Endothelial cell of umbilical vein (primary cell): ENCODE measurements around the gene RIMS4.

Experiments
- CTCF ChIP-seq, 2 donors: IDR thresholded peaks; 1 replicate in 1 of 2; 2 replicates in 1 of 2; pipeline ENCODE4 v1.5.1; 2011; ENCODE audit warnings: low read length in 2 of 2, mild to moderate bottlenecking in 2 of 2, moderate library complexity in 2 of 2, control low read depth in 1 of 2, inconsistent platforms in 1 of 2, low read depth in 1 of 2; ENCODE audit not compliant: insufficient read depth in 1 of 2; ENCODE audit errors: extremely low read depth in 1 of 2
- EZH2 ChIP-seq: IDR thresholded peaks from 2 replicates; pipeline ENCODE4 v1.6.1; 2012; ENCODE audit warnings: borderline replicate concordance, low read depth, mild to moderate bottlenecking, moderate library complexity, low read length, inconsistent platforms; ENCODE audit not compliant: severe bottlenecking
- FOS ChIP-seq: IDR thresholded peaks from 2 replicates; pipeline ENCODE4 v1.6.1; 2011; ENCODE audit warnings: mild to moderate bottlenecking, low read length, moderate library complexity, borderline replicate concordance; ENCODE audit not compliant: insufficient read depth
- JUN ChIP-seq: IDR thresholded peaks from 2 replicates; pipeline ENCODE4 v1.6.1; 2011; ENCODE audit warnings: borderline replicate concordance, low read depth; ENCODE audit not compliant: insufficient read length, insufficient read depth
- MAX ChIP-seq: IDR thresholded peaks from 2 replicates; pipeline ENCODE4 v1.6.1; 2011; ENCODE audit not compliant: insufficient read depth, insufficient read length
- POLR2A ChIP-seq: IDR thresholded peaks from 2 replicates; pipeline ENCODE4 v1.6.1; 2012; ENCODE audit warnings: low read depth, mild to moderate bottlenecking, control low read depth, low read length

GRCh38 chr20:44784688-44785087 lies 25.7 kb downstream of the RIMS4 start:
- TF ChIP-seq POLR2A = no peak
- no peak for TF ChIP-seq CTCF (IDR thresholded peaks at IDR 0.05; ENCODE audit: extremely low read depth in 1 of 2, insufficient read depth in 1 of 2, low read depth in 1 of 2, low read length in 2 of 2)
- TF ChIP-seq EZH2 = no peak
- TF ChIP-seq FOS = no peak
- TF ChIP-seq JUN = no peak
- no peak for TF ChIP-seq MAX
